ENCODE data around the gene TGM2.
A peak's percentile ranks its signal among the peaks of the same experiment; 100 is the strongest.

TGM2 gene

DNA sequence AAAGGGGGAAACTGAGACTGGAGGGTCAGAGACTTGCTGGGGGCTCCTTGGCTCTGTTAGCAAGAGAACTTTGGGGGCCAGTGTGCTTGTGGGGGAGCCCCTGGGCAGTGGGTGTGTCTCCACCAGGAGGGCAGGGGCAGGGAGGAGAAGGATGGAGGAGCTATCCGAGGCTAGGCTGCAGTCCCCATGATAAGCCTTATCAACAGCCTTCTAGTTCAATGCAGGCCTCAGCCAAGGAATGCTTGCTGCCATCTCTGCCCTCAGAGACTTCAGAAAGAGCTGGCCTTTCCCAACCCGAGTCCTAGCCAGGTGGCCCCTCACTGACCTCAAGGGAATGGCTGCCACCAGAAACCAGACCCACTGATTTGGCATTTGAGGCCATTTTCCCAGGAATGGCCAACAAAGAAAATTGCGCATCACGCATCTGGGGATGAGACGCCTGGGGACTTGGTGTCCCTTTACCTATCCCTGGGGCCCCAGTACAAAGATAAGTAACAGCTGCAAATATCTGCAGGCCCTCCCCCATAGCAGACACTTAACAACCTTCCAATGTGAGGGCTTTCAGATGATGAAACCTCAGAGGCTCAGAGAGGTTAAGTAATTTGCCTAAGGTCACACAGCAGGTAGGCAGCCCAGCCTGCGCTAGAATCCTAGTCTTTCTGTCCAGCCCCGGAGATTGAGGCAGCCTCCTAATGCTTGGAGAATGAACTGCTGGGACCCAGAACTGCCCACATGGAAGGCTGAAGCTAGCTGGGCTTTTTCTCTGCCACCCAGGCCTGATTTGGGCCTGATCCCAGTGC is 4.9 kb downstream of the TGM2 start:
- peak; percentile 83 for DNase-seq (ENCODE audit: low spot score)

DNA sequence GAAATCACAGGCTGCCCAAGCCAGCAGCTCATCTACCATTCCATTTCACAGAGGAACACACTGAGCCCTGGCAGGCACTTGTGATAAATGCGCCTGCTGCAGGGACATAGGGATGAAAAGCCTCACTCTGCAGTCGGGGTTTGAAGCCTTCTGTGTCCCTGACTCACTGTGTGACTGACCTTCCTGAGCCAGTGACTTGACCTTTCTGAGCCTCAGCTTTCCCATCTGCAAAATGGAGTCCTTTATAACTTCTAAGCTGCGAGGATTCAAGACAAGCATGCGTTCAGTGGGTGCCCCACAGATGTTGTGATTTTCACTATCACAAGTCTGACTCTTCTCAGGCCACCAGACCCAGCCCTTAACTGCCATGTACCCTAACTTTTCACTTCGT is 5.5 kb downstream of the TGM2 start:
- peak; percentile 75 for DNase-seq (ENCODE audit: low spot score)

DNA sequence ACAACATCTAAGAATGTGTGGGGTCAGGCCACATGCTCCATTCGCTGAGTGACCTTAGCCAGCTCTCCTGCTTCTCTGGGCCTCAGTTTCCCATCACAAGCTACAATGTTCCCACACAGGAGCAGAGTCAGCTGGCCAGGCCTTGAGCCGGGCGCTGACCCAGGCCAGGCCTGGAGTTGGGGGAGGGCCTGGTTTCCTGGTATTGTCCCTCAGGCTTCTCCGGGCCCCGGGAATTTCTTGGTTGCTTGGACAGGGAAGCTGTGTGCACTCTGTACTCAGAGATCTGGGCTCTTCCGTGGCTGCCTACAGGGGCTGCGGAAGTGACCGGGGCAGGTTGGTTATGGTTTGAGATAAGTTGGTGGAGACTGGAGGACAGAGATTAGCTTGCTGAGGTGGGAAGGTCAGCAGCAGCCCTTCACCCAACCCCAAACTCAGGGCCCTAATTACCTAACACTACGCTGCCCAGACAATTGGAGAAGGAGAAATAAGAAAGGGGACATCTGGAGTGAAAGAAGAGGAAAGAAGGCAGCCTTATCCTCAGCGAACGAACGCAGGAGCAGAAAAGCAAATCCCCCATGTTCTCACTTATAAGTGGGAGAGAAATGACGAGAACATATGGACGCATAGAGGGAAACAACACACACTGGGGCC is 6.2 kb downstream of the TGM2 start:
- DNase-seq (ENCODE audit: low spot score): peak; percentile 32

DNA sequence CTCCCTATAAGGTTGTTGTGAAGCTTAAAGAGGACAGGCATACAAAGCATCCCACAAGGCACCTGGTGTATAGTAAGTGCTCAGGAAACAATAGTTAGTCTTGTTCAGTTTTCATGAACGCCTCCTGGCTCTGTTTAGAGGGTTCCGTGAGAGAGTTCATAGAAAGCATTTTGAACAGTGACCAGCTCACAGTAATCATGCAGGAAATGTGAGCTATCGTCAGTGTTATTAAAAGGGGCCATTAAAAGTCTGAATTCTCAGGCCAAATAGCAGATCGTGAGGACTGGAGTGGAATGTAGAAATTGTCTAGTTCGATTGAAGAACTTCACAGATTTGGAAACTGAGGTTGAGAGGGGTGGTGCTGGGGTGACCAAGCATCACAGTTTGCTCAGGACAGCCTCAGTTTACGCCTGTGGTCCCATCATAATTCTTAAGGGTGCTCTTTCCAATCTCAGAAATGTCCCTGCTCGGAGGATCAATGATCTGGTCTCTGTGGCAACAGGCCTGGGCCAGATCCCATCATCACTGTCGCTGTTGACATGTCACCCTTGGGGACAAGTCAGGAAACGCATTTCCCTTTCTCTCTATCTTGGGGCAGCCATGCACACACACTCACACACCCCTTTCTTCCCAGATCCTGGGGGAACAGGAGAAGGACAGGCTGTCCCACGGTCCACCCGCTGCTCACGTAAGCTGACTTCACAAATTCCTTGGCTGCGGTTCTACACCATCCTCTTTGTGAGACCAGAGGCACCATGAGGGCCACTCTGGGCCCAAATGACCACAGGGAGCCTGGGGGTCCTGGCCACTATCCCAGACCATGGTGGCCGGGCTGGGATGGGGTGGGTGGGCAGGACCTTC is 7.2 kb downstream of the TGM2 start:
- DNase-seq (ENCODE audit: low spot score): peak; percentile 18

DNA sequence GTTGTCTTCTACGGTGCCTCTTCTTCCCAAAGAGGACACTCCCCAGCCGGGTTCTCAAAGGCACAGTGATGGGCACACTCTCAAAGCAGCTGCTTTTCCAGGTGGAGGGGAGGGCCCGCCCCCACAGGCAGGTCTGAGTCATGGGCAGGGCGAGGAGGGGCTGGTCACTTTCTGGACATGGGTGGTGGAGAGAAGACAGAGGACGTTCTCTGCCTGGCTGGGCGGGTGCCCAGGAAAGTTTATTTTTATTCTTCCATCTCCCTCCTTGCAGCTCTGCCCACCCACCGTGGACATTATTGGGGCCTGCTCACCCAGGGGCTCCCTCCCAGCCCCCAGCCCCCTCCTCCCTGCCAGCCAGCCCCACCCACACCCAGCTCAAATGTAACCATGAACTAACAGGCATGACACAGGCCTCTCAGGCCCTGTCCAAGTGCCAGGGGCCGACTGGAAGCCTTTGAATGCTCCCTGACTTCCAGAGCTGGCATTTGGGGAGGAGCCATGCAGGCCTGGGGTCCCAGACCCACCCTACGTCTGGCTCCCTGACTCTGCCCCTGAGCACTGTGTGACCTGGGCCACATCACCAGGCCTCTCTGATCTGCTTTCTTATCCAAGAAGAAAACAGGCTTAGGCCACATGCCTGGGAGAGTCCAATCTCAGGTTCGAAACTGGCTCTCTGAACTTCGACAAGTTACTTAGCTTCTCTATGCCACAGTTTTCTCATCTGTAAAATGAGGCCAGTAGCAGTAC is 8.0 kb downstream of the TGM2 start:
- no peak for DNase-seq (ENCODE audit: low spot score)

DNA sequence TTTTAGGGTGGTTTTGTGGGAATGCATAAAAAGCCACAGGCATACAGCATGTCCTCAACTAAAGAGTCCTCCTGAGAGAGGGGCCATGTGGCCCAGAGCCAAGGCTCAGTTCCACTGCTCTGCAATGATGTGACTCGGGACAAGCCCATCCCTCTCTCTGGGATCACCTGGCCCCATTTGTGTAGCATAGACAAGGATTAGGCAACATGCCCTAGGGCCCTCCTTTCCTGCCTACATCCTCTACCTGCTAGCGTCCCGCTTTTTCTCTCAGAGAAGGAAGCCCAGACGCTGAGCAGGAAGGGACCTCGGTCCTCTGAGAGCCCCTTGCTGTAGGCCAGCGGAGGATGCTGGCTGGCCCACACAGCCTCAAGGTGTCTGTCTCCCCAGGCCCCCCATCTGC is 8.8 kb downstream of the TGM2 start:
- DNase-seq (ENCODE audit: low spot score): no peak

DNA sequence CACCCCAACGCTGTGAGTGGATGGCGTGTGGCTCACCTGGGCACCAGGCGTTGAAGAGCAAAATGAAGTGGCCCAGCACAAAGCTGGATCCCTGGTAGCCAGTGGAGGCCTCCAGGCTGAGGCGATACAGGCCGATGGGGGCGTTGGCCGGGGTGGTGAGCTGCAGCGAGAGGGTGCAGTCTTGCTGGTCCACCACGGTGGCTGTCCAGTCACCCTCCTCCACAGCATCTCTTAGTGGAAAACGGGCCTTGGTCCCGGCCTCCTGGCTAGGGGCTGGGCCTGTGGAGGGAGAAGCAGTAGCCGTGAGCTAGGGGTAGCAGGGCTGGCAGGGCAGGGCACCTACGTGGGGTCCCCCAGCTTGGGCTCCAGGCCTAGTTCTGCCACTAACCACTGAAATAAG is 9.3 kb downstream of the TGM2 start:
- no peak for DNase-seq (ENCODE audit: low spot score)

DNA sequence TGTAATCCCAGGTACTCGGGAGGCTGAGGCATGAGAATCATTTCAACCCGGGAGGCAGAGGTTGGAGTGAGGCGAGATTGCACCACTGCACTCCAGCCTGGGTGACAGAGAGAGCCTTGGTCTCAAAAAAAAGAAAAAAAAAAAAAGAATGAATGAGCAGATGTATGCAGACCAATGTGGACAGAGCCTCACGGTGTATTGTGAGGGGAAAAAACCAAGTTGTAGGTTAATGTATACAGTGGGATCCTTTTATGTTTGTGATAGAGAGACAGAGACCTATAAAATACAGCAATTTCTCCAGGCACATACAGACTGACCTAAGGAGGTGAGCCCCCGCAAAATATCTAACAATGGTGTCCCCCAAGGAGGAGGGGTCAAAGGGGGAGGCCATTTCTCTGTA is 11.7 kb downstream of the TGM2 start:
- DNase-seq (ENCODE audit: low spot score): no peak

DNA sequence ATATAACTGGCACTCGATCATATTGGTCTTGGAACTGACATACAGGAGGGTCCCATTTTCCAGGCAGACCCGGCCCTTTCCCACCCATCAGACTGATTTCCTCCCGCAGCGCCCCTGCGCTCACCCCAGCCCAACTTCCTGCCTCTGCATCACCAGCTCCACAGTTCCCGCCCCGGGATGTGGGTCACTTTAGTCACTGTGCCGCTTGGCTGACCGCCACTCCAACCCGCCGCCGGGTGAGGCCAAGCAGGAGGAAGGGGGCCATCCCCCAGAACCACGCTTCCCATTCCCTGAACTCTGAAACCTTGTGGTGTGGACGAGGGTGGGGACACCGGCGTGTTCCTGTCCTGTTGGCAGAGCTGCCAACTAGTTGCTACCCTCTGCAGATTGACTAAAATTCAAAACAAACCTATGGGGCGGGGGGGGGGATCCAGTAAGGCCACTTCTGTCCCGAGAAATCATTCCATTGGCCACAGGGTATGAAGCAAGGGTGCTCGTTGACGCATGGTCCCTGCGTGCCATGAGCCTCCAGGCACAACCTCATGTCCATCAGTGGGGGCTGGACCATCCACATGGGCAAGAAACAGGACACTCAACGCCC is 12.3 kb downstream of the TGM2 start:
- DNase-seq (ENCODE audit: low spot score): no peak

DNA sequence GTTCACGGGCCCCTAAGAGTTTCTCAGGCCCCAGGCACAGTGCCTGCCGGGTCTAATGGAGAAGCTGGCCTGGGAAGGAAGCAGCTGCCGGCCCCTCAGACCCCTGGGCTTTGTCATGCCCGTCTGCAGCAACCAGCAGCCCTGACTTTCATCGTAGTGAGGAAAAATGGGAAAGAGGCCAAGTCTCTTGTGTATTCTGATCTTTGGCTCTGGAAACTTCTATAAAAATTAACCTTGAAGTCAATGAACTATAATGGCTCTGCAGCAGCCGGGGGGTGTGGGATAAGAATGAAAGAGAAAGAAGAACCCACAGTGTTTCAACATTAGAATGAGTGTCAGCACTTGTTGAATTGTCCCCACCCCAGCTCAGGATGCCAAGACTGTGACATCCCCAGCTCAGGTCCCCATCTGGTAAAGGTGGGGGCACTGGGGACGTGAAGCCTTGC is 12.9 kb downstream of the TGM2 start:
- no peak for DNase-seq (ENCODE audit: low spot score)

DNA sequence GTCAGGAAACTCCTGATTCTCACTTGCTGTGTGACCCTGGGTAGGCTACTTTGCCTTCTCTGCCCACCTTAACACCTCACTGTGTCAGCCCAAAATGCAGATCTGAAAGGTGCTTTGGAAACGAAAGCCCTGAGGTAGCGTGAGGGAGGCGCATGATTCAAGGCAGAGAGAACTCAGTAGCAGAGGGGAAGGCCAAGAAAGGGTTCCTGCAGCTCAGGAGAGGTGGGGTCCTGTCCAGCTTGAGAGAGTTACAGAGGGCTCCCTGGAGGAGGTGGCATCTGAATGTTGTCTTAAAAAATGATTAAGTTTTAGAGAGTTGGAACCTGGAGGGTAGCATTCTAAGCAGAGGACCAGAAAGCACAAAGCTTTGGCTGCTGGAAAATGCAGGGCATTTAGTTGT is 13.6 kb downstream of the TGM2 start:
- DNase-seq (ENCODE audit: low spot score): no peak

DNA sequence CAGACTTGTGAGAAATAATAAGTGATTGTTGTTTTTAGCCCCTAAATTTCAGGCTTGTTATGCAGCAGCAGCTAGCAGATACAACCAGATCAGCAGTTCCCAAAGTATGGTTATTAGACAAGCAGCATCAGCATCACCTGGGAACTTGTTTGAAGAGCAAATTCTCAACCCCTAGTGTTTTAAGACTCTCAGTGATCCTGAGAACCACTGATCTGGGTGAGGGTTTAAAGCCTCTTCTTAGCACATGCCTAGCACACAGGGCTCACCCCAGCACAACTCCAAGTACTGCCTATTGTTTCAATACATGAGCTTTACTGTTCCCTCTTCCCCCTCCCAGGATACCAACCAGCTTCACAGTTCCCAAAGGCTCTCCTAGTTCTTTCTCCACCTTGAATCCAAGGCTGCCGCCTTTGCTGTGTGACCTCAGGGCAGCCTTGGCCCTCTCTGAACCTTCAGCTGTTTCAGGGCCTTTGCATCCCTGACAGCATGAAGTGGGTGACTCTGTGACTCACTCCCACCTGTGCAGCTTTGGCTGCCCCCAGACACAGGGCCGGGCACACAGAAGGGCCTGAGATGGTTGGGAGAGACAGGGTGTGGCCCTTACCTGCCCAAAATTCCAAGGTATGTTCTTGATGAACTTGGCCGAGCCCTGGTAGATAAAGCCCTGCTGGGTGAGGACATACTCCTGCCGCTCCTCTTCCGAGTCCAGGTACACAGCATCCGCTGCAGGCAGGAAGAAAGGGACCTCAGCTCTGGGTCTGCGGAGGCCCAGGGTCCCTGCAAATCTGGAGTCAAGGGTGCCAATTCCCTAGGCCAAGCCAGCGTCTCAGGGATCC is 14.5 kb downstream of the TGM2 start:
- no peak for DNase-seq (ENCODE audit: low spot score)

DNA sequence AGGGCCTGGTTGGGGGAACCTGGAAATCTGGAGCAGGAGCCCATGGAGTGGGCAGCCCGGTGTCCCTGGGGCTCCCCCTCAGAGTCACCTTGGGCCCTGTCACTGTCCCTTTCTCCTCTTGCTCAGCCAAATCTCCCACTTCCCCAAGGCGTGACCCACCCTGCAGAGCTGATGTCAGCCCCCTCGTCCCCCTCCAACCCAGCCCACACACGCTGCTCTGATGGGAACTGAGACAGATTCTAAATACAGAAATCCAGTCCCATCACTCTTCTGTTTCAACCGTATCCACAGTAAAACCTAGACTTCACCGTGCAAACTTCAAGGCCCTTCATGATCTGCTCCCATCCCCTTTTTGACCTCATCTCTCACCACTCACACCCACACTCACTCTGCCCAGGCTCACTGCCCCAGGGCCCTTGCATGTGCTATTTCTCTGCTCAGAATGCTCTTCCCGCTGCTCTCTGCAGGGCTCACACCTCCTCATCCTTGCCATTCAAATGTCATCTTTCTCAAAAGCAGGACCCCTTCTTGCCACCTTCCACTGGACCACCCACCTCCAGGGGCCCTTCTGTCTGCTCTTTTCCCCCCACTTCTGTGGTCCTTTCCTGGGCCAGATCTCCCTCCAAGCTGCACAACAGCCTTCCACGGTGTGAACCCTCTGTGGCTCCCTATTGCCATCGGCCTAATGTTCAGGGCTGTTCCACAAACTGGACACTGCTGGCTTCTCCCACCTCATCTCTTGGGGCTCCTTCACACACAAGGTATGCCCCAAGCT is 16.6 kb downstream of the TGM2 start:
- no peak for DNase-seq (ENCODE audit: low spot score)

DNA sequence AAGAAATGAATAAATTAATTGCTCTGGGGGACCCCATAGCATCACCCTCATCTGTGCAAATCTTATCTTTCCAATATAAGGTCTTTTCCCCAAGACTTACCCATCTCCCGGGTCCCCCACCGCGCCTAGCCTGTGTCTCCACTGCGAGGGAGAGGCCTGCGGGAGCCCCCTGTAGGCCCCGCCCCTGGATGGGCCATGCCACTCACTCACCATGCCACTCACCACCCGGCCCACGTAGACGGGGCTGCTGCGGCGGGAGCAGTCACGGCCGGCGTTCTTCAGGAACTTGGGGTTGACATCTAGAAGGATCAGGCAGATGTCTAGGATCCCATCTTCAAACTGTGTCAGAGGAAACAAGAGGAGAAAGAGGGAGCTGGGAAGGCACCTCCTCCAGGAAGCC is 17.3 kb downstream of the TGM2 start:
- DNase-seq (ENCODE audit: low spot score): no peak

DNA sequence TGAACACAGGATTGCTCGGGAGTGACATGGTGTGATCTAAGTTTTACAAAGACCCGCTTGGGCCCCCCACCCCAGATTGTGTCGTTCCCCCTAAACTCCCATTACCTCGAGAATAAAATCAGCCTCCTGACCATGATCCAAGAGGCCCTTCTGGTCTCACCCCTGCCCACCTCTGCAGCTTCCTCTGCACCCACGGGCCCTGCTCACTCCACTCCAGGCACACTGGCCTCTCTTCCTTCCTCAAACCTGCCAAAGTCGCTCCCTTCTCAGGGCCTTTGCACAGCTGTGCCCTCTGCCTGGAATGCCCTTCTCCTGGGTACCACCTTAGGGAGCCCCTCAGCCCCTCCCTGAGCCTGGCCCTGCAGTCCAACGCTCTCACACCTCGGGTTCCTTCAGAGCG is 17.9 kb downstream of the TGM2 start:
- DNase-seq (ENCODE audit: low spot score): no peak

DNA sequence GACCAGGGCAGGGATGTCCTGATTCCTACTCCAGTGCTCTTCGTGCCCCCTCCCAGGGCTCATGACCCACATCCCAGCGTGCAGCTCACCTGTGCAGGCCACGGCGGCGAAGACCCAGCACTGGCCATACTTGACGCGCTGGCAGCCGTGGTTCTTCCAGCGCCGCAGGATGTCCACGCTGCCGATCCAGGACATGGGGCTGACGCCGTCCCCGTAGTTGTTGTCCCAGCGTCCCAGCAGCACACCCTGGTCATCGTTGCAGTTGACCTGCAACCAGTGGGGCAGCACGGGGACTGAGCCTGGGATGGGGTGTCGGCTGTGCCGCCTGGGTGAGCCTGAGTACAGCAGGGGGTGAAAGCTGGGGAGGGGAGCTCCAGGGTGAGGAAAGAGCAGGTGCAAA is 18.4 kb downstream of the TGM2 start:
- DNase-seq (ENCODE audit: low spot score): no peak

DNA sequence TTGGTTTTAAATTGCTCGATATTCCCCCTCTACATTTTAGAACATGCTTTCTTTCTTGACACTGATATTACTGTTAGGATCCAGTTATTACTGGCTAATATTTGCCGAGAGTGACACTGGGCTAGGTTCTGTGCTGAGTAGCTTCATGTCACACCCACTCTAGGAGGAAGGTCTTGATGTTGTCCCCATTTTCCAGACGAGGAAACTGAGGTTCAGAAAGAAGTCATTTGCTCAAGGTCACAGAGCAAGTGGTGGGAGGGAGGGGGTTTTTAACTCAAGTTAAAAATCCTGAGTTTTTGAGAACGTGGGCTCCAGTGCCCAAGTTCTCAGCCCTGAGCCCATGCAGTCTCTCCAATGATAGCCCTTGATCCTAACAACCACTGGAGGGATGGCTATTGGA is 18.9 kb downstream of the TGM2 start:
- no peak for DNase-seq (ENCODE audit: low spot score)

DNA sequence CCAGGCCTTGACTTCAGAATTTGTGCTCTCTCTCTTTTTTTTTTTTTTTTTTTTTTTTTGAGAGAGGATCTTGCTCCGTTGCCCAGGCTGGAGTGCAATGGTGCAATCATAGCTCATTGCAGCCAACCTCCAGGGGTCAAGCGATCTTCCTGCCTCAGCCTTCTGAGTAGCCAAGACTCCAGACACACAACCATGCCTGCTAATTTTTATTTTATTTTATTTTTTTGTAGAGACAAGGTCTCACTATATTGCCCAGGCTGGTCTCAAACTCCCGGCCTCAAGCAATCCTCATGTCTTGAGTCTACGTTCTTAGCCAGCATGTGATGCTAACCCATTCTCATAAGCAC is 19.4 kb downstream of the TGM2 start:
- DNase-seq (ENCODE audit: low spot score): no peak

DNA sequence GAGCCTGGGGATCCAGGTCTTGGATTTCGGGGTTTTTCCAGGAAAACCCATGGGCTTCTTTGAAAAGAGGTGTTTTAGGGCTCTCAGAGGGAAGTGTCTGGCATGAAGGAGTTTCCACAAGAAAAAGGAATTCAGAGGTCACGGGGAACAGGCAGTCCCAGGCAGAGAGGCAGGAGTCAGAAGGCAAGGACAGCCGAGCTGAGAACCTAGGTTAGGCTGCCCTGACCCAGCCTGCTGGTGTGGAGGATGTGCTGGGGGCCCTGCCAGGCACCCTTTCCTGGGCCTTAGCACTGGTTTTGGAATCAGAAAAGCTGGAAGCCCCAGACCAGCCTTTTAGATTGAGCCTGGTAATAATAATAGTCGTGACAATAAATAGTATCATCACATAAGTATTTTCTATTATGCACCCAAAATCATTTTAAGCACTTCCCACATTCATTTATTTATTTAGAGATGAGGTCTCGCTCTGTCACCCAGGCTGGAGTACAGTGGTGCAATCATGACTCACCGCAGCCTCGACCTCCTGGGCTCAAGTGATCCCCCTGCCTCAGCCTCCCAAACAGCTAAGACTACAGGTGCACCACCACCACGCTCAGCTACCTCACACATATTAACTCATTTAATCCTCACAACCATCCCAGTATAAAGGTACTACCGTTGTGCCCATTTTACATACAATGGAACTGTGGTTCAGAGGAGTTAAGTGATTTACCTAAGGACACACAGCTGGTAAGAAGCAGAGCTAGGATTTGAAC is 19.9 kb downstream of the TGM2 start:
- no peak for DNase-seq (ENCODE audit: low spot score)
